GM19193 (cell line): ENCODE data around the gene EHMT1.

Source experiments
- POLR2A ChIP-seq: IDR thresholded peaks from 4 replicates; pipeline ENCODE4 v1.6.1; 2011; ENCODE audit not compliant: insufficient read depth, insufficient read length; ENCODE audit errors: extremely low read depth

EHMT1 gene

DNA sequence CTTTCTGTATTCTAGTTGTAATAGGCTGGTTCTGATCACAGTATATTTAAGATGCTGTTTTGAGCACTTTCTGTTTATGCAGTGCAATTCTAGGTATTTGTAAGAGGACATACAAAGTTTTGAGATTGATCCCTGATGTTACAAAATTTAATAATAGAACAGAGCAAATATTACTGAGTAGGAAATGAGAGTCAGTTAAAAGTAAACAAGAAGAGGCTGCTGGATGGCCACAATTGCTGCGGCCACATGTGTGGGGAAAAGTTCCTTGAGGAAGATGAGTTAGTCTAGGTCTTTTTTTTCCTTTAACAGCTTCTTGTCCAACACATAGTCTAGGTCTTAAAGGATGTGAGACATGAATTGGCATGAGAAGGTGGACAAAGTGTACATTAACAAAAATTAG is 11.3 kb downstream of the EHMT1 start:
- no peak for TF ChIP-seq POLR2A

DNA sequence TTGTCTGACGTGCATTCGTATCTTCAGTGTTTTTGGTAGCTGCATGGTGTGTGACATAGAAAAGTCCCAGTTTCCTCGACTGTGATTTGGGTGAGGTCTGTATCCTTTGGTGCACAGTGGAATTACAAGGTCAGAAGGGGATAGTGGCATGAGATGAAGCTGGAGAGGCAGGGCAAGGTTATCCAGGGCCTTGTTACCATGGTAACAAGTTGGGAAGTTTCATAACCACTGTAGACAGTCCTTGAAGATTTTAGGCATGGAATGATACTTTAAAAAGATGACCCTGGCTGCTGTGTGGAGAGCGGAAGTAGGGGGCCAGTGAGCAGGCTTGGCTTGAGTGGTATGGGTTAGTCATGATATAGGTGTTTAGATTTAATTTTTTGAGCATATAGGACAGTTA is 11.9 kb downstream of the EHMT1 start:
- no peak for TF ChIP-seq POLR2A

DNA sequence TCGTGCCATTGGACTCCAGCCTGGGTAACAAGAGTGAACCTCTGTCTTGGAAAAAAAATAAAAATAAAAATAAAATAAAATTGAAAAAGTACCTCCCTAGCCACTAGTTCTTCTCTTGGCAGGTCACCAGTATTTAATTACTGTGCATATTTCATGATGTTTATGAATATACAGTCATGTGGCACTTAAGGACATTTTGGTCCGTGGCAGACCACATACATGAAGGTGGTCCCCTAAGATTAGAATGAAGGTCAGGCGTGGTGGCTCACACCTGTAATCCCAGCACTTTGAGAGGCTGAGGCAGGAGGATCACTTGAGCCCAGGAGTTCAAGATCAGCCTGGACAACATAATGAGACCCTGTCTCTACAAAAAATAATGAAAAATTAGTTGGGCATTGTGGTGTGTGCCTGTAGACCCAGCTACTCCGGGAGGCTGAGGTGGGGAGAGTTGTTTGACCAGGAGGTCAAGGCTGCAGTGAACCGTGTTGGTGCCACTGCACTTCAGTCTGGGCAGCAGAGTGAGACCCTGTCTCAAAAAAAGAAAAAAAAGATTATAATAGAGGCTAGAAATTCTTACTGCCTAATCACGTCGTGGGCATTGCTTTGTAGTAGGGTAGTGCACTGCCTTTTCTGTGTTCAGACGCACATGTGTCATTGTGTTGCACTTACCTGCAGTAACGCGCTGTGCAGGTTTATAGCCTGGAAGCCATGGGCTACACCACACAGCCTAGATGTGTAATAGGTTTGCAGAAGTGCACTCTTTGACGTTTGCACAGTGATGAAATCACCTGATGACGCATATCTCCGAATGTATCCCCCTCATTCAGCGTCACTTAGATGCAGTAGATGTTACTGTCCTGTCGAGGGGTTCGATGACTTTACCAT is 12.8 kb downstream of the EHMT1 start:
- TF ChIP-seq POLR2A = no peak

DNA sequence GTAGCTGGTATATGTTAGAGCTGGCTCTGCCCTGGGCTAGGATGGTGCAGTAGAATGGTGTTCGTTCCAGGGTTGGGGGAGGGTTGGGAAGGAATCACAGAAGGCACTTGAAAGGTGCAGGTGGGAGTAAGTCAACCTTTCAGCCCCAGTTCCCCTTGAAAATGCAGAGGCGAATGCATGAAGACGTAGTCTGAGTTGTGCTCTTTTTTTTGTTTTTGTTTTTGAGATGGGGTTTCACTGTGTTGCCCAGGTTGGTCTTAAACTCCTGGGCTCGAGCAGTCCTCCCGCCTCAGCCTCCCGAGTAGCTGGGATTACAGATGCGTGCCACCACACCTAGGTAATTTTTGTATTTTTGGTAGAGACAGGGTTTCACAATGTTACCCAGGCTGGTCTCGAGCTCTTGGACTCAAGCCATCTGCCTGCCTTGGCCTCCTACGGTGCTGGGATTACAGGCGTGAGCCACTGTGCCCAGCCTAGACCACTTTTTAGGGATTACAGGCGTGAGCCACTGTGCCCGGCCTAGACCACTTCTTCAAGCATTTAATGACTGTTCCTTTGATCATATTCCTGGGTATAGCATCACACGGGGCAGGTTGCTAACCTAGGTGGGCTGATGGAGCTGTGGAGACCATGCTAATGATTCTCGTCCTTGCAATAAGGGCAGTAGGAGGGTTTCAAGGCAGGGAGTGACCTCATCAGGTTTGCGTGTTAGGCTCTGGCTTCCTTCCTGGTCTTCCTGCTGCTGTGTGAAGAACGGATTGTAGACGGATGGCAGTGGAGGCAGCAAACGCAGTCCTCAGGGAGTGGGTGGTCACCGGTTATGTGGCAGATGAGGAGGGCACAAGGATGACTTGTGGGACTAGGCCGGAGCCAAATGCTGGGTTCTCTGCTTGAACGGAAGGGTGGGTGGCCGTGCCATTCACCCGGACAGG is 13.7 kb downstream of the EHMT1 start:
- no peak for TF ChIP-seq POLR2A

DNA sequence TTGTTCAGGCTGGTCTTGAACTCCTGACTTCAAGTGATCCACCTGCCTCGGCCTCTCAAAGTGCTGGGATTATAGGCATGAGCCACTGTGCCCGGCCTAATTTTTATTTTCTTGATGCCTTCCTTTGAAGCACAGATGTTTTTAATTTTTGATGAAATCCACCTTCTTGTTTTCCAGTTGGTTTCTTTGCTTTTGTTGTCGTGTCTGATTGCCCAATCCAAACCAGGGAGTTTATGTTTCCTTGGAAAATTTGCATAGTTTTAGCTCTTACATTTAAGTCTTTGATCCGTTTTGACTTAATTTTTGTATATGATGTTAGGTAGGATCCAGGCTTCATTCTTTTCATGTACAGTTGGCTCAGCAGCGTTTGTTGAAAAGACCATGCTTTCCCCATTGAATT is 15.2 kb downstream of the EHMT1 start:
- TF ChIP-seq POLR2A = no peak

DNA sequence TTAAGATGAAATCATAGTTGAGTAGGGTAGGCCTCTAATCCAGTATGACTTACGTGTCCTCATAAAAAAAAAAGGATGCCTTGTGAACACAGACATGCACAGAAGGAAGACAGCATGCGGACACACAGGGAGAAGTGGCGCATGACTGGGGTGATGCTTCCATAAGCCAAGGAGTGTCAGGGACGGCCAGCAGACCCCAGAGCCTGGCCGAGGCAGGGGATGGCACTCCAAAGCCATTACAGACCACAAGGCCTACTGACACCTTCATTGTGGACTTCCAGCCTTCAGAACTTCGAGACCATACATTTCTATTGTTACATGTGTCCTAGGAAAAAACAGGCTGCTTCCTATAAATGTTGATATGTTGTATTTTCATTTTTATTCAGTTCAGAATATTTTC is 19.9 kb downstream of the EHMT1 start:
- TF ChIP-seq POLR2A = no peak

DNA sequence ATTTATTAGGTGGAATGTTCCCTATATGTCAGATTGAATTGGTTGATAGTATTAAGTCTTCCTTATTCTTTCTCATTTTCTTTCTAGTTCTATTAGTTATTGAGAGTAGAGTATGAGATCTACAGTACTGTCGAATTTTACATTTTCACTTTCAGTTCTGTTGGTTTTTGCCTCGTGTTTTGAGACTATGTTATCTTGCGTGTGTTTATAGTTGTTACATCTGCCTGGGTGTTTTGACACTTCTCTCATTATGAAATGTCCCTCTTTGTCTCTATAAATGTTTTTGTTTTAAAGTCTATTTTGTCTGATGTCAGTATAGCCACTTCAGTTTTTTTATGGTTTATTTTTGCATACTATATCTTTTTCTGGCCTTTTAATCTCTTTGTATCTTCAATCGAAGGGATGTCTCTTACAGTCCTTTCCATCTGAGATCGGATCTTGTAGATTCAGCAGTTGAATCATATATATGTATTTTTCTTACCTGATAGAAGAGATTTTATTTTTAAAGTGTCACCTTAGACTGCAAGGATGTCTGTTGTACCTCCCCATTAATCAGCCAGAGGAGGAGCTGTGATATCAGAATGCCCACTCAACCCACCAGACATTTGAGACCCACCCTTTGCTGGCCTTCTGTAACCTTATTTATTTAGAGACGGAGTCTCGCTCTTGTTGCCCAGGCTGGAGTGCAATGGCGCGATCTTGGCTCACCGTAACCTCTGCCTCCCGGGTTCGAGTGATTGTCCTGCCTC is 20.7 kb downstream of the EHMT1 start:
- no peak for TF ChIP-seq POLR2A

DNA sequence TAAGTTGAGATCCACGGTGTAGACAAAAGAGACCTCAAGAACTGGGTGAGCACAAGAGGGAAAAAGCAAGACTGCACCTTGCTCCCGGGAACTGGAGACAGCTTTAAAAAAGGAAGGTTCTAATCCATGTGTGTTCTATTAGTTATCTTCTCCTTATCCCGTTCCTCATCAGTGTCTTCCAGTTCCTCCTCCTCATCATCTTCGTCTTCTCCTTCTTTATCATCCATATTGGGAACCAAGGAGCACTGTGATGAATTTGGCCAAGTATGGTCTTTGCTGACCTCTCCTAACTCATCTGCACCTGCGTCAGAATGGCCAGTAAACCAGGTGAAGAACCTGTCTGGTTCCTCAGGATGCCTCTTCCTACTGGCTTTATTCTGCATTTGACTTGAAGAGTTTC is 22.1 kb downstream of the EHMT1 start:
- no peak for TF ChIP-seq POLR2A

DNA sequence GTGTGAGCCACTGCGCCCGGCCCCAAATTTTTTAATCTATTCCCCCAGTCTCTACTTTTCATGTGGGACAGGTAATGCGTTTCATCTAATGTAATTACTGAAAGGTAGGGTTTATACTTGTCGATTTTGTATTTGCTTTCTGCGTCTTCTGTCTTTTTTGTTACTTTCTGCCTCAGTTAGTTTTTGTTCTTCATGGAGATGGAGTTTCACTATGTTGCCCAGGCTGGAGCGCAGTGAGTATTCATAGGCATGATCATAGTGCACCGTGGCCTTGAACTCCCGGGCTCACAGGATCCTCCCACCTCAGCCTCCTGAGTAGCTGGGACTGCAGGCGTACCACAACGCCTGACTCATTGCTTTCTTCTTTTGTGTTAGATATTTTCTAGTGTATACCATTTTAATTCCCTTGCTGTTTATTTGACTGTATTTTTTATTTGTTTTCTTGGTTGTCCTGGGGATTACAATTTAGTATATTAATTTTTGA is 23.4 kb downstream of the EHMT1 start:
- no peak for TF ChIP-seq POLR2A

DNA sequence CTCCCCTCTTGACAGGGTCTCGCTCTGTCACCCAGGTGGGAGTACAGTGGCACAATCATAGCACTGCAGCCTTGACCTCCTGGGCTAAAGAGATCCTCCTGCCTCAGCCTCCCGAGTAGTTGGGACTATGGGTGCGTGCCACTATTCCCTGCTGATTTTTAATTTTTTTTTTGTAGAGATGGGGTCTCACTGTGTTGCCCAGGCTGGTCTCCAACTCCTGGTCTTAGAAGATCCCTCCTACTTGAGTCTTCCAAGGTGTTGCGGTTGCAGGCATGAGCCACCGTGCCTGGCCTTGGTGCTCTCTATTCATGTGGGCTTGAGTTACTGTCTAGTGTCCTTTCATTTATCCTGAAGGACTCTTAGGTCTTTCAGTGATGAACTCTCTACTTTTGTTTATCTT is 24.1 kb downstream of the EHMT1 start:
- no peak for TF ChIP-seq POLR2A

DNA sequence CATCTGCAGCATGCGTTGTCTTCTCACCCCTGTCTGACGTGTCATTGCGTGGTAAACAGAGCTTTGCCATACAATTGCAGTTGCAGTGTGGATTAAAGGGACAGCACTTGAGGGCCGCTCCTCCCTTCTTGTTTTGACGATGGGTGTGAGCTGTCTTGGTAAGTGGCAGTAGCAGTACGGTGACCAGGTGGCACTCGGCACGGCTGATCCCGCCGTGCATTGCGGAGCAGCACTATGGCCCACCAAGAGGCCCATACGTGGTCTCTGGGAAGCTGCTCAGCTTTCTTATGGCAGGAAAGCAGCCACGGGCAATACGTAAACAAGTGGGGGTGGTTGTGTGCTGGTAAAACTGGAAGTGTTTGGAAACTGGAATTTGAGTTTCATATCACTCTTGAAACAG is 25.1 kb downstream of the EHMT1 start:
- no peak for TF ChIP-seq POLR2A

DNA sequence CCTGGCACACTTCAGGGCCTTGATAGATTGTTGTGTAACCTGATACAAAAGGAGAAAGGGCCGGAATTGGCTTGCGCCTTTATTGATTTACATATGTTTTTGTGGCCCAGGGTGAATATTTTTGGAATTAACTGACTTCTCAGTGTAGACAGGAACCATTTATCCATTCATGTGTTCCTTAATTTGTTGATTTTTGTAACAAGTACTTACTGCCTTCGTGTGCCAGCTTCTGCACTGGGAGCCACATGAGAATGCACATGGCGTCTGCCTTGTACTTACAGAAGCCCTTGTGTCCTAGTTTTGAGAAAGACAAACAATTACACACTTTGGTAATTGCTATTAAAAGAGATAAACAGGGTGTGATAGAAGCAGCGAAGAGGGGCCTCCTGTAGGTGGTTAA is 26.4 kb downstream of the EHMT1 start:
- no peak for TF ChIP-seq POLR2A

DNA sequence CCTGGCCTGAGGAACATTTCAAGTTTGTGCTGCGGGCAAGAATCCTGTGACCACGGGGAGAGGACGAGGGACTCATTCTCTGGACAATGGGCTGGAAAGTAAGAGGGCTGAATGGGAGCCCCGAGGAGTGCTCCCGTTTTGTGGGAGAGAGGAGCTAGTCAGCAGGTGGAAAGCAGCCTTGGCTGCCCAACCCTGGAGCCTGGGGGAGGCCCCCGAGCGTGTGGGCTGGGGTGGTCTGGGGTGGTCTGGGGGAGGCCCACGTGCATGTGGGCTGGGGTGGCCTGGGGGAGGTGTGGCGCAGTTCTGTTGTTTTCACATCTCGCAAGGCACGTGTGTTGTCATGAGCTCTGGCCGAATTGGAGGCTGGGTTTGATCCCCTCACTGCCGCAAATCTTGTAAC is 27.5 kb downstream of the EHMT1 start:
- TF ChIP-seq POLR2A = no peak

DNA sequence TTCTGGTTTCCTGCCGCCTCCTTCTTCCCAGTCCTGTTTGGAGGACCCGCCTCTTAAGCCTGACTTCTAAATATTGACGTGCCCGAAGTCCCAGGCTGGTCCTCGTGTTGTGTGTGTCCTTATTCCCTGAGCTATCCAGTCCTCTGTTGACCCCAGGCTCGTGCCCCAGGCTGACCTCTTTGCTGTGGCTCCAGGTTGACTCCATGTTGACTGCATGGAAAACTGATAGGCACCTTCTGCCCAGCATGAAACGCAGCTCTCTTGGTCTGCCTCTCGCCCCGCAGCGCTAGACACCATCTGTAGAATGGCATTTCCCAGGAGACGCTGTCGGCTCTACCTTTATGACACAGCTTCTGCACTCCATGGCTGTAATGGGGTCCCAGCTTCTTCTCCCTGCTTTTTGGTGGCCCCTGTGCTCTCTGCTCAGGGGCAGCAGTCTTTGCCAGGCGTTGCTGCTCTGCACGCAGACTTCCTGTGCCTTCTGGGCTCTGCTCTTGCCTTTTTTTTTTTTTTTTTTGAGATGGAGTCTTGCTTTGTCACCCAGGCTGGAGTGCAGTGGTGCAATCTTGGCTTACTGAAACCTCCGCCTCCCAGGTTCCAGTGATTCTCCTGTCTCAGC is 28.4 kb downstream of the EHMT1 start:
- no peak for TF ChIP-seq POLR2A
